Iris pigment epithelial cell (primary cell): ENCODE measurements around the gene ACVR1.
"Not testable (repeated sequence)": the region's sequence is repeated elsewhere in the genome, so short reads cannot be mapped to it uniquely, and the experiment has no call there.

Experiments used
- DNase-seq: peaks from one replicate; pipeline ENCODE4 v3.0.0-alpha.2; 2011; ENCODE audit warnings: low read depth

ACVR1 gene

DNA sequence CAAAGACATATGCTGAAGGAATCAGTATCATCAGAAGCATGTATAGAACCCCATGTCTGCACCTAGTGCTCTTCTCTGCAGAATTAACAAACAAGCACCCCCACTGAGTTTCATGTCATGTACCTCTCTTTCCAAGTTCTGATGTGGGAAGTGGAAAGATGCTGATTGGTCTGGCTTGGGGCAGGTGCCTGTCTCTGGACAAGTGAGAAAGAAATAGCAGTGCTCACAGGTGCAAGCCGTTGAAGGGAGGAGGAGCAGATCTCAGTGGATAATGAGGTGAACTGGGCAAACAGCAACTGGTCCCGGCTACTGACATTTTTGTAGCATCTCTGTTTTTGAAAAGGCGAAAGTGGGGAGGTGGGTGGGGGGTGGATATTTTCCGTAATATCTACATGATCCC is 17.5 kb upstream of the ACVR1 start:
- DNase-seq = no peak

DNA sequence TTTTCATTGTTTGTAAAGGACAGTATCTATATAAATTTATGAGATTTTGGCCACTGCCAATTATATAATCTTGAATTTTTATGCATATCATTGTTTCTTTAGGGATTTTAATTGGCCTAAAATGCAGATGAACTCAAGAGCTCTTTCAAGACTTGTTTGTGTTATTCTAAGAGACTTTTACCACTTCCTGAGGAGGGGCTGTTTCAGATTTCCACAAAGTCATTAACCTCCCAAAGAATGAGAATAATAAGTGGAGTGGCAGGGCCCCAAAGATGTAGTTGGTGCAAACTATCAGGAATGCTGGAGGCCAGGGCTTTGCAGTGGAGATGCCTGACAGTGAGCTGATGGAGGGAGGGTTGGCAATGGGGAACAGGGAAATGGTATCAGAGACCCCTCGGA is 15.5 kb upstream of the ACVR1 start:
- DNase-seq = no peak

DNA sequence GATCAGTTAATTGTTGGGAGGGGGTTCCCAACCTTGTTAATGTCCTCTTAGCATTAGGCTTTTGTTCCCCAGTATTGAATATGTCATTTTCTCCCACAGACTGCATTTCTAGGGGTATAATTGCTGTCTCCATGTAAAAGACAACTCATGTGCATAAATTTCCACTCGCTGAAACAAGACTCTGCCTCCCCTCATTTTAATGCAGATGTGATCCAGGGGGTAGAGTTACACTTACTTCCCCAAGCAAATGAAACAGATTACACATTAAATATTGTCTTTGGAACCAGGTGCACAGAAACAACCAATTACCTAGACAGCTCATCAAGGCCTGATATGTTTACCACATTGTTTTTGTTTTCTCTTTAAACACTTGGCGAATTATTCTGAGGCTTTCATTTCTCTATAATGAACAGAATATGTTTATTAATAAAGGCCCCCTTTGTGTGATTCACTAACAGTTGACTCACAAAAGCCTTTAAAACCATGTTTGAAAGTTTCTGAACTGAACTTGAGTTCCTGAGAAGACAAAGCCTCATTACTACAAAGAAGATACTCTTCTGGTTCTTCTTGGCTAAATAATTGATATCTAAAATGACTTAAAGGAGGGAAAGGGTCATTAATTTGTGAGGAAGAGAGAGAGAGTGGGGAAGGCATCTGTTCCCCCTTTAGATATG is 15.0 kb upstream of the ACVR1 start:
- no peak for DNase-seq

DNA sequence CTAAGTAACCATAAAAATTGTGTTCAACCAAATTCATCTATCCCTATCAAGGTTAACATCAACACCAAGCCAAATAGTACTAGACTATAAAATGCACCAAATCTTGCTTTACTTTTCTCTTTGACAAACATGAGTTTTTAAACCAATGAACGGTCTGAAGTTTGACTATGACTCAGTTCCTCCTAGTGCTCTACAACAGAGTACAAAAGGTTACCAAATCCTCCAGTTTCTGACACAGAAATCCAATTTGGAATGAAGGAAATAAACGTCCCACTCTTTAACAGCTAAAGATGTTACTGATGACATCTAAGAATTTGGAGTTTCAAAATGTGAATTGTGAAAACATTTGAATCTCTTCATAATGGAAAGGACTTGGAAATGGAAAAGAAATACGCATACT is 11.8 kb upstream of the ACVR1 start:
- DNase-seq = peak; percentile 64

DNA sequence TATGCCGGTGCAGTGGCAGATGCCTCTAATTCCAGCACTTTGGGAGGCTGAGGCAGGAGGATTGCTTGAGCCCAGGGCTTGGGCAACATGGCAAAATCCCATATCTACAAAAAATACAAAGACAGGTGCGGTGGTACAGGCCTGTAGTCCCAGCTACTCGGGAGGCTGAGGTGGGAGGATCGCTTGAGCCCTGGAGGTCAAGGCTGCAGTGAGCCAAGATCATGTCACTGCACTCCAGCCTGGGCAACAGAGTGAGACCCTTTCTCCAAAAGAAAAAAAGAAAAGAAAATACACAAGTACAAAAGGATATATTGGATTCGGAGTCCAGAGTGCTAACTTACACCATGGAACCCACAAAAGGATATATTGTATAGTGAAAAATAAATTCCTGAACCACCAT is 8.4 kb upstream of the ACVR1 start:
- DNase-seq = not testable (repeated sequence)

DNA sequence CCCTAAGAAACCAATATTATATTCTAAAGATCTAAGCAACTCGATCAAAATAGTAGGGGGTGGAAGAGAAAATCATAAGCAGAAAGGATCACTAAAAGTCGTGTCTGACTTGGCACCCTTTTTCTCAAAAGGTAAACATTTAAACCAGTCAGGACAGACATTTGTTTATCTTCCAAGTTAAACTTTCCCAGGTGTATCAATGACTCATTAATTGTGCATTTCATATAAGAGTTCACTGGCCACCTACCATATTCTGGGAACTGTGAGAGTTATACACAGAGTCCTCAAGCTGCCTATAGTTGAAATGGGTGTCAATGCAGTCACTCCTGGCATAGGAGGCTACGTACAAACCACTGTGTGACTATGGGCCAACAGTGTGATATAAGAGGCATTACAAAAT is 4.8 kb upstream of the ACVR1 start:
- no peak for DNase-seq

DNA sequence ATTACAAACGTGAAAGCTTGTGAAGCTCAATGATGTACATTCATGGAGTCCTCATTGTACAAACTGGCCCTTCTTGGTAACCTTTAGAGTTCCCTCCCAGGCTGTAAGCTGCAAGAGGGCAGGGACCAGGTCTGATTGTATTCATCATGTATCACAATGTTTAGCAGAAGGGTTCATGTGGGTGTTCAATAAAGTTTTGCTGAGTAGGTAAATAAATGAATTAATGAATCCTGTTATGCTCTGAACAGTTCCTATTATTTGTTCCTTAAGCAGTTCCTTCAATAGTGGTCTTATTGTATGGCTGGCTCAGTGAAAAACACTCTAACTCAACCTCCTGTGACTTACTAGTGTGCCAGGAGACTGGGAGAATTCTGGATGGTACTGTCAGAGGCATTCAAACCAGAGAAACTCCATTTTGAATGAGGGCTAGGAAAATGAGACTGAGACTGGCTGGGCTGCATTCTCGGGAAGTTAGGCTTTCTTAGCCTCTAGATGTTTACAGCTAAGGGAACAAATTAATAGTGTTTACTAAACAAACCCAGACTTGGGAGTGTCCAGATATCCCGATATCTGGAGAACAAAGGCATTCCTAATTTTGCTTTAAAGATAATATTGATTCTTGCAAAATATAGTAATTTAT is 1.8 kb upstream of the ACVR1 start:
- DNase-seq = no peak

DNA sequence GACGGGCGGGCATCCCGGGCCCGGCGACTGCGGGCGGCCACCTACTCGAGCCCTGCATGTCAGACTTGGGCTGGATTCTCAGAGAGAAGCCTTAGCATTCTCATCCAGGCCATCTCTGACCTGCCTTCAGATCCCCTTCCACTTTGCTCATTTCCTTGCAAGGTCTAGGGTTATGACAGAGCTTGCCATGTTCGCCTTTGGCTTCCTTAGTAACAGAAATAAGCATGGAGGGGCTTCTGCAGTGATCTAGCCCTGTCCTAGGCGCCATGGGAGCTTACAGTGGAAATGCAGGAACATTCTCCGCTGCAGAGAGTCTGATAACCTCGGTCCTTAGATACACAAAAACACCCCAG is 632 bp upstream of the ACVR1 start:
- DNase-seq = no peak

DNA sequence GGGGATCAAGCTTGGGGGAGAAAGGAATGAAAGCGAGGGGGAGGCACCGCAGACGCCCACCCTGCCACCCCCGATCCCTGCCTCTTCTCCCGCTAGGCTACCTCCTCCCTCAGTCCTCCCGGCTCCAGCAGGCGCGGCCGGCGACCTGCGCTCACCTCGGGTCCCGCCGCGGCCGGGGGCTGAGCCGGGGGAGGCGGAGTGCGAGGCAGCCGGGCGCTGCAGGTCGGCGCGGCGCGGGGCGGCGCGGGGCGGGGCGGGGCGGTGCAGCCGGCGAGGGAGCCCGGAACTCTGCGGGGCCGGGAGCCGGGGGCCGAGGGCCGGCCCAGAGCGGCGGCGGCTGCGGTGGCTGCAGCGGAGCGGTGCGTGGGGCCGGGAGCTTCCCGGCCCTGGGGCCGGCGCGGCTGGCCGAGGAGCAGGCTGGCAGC is 477 bp downstream of the ACVR1 start:
- peak; percentile 49 for DNase-seq

DNA sequence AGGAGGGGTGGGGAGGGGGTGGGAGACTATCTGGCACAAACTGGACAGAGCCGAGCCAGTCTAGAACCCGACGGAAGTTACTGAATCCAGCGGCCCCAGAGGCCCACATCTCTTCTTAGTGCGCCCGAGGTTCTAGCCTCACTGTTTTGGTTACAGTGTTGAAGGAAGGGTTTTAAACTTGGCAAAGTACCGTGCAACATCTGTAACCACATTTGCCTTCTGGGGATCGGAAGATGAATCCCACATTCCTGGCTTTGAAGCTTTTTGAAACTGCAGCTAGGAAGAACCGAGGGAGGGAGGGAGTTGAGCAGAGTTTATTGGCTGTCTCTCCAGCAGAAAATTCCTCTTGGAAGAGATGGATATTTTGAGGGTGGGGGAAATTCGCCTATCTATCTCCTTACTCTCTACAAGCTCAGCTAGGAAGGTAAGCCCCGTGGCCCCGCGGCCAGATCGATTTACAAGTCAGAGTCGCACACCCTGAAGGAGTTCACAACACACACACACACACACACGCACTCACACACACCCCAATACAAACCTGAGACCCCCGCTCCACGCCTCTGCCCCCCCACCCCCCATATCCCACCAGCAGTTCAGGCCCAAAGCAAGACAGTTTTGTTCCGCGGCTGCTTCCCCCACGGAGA is 1.0 kb downstream of the ACVR1 start:
- DNase-seq = peak; percentile 83

DNA sequence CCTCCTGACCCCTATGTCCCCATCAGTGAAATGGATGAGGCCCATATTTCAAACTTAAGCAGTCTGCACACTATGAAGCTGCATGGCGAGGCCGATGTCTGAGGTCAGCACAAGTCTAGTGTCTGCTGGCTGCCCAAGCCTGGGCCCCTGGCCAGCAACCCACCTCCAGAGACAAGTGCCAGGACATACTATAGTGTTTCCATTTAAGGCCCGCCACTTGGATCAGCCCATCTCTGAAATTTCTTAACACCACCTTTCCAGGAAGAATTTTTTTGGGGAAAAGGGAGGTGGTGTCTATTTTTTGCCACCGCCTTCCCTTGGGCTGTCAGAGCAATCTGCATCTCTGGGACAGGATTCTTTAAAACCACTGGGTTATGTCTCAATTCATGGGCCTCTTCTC is 1.8 kb downstream of the ACVR1 start:
- DNase-seq = no peak

DNA sequence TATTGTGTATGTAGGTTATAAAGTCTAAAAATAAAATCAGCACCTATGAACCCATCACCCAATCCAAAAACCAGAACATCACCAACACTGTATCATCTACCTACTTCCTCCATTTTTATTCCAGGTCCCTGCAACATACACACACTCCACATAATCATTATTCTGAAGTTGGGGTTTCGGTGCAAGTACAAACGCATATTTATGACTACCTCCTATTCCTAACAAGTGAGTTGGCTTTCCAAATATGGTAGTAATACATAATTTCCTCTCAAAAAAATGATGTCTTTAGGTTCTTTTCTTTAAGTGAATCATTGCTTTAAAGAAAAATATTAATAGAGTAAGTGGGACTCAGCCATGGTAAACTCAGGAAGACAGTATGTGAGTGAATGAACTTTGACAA is 3.3 kb downstream of the ACVR1 start:
- no peak for DNase-seq

DNA sequence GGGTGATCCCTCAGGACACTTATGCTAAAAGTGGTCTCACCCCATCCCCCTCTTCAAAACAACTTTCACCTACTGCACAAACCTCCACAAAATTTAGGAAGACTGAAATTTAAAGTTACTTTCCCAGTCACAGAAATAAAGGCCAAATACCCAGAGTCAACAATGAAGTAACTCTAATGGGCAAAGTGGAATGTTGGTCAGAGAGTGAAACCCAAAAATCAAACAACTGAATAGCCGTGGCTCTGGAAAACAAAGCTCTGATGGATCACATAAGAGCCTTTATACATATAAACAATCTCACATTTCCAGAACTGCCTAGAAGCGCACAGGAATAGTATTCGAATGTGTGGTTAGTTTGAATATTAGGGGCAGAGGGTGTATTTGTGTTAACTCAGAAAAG is 4.7 kb downstream of the ACVR1 start:
- no peak for DNase-seq

DNA sequence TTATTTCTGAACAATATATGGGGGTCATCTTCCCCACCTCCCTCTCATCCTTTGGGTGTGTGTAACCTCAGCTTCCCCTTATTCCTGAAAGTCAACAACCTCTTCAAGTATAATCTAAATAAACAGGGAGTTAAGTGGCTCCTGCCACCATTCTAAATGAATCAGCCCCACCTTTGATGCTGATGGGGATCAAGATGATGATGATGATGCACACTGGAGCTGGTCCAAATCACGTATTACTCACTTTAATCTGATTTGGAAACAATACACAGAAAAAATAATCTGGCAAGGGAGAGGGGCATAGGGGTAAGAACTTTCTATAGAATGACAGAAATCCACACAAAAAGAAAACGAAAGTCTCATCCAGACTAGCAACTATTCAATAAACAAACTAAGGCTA is 7.1 kb downstream of the ACVR1 start:
- no peak for DNase-seq

DNA sequence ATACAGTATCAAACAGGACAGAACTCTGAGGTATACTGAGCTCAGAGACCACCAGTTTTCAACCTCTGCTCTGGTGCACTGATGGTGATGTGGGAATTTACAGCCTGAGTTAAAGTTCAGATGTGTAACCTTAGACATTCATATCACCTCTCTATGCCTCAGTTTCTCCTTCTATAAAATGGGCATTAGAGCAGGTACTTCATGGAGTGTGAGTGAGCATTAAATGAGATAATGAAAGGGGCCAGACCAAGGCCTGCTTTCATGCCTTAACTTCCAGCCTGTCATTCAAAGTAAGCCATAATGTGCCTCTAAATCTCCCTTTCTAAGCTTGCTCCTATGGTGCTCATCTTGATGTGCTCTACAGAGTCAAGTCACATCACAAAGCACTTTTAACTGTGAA is 8.4 kb downstream of the ACVR1 start:
- DNase-seq = no peak

DNA sequence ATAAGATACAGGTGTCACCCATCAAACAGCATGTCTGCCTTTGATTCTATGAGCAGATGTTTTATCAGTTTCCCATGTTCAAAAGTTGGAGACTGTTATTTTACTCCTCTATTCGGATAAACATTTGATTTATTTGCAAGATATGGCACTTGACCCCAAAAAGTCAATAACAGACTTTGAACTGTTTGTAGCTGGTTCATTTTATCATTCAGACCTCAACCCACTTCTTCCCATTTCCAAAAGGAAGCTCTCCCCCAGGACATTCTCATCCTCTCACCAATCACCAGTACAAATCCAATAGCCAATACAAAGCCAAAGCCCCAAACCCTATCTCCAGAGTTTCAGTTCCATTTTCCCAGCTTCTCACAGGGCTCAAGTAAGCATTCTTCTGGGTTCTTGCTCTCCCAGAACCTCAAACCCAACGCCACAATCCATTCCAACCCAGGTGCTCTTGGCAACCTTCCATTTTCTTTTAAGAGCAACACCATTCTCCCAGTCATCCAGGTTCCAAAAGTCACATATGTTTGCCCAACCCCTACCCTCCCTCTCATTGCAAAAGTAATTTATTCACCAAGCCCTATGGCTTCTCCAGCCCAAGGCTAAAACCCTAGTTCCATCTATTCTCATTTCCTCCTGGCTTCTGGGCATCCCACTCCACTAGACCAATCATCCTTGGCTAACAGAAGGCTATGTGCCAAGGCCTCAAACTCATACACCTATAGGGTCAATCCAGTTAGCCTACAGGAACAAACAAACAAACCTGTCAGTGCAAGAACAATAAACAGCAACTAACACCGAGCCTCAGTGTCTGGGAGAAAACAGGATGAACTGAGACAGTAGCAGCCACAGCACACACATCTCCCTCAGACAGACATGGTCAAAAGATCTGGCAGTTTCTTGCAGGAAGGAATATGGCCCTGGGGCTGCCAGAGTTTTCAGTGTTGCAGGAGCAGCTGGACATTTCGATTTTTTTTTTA is 9.2 kb downstream of the ACVR1 start:
- no peak for DNase-seq

DNA sequence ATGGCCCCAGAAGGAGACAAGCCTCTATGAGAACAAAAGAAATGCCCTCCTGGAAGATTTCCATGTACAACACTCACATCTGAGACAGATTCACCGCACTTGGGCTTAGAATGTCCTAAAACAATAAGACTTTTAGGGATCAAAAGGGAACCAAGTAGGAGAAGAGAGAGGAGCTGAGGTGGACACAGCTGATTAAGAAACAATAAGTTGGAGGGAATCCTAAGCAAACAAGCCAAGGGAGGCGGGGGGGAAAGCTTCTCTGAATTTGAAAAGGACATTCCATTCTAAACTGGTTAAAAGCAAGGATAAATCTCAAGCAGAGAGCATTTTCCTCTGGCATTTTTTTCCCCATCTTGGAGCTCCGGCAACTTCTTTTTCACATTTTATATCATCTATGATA is 9.9 kb downstream of the ACVR1 start:
- peak; percentile 48 for DNase-seq

DNA sequence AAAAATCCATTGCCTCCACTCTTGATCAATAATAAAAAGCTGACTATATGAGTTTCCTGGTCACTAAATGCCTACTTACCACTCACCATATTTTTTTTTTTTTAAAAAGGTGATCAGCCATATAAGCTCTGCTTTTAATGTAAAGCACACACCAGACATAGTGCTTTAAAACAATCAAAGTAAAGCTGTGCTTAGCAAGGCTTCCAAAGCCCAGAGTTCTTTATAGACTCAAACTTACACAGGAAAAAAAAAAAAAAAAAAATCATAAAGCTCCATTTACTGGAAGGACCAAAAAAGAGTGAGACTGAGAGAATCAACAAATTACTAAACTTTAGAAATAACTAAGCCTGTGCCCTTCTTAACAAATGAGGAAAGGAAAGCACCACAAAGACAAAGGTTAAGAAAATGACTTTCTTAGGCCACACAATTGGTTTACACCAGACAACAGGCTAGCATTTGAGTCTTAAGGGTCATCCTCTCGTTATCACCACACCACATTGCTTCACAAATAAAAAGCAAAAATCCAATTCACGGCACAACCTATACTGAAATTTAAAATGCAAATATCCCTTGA is 11.2 kb downstream of the ACVR1 start:
- DNase-seq = no peak

DNA sequence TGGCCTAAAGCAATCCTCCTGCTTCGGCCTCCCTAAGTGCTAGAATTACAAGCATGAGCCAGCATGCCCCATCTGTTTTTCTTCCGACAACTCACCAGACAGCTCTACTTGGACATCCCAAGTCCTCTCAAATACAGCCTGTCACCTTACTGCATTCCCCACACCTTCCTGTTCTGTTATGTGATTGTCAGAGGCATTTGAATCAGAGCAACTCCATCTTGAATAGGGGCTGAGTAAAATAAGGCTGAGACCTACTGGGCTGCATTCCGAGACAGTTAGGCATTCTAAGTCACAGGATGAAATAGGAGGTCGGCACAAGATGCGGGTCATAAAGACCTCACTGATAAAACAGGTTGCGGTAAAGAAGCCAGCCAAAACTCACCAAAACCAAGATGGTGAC is 17.3 kb downstream of the ACVR1 start:
- no peak for DNase-seq

DNA sequence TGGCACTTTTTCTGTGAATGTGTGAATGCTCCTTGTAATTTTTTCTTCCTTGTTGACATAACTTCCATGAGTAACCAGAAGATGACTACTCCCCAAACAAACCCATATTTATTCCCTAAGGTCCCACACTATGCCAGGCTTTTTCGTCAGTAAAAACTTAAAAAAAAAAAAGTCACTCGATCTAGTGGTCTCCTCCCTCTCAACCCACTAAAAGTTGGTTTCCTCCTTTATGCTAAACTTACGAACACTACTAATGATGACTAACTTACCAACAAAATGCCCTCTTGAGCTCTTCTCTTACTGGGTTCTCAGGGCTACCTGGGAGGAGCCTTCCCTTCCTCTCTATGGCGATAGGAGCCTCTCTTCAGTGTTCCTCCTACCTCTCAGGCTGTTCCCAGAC is 18.2 kb downstream of the ACVR1 start:
- DNase-seq = no peak

DNA sequence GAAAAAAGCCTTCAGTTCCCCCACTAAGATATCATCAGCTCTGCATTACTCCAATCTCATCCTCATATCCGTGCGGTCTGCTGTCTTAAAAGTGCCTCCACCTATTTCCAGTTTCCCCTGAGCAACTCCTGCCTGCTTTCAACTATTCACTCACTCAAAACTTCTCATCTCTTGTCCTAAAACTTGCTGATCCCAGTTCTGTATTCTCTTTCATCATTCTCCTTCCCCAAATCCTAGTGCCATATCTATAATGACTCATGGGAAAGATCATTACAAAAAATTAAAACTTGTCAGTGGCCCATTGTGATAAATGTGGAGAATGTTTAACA is 20.0 kb downstream of the ACVR1 start:
- DNase-seq = no peak

DNA sequence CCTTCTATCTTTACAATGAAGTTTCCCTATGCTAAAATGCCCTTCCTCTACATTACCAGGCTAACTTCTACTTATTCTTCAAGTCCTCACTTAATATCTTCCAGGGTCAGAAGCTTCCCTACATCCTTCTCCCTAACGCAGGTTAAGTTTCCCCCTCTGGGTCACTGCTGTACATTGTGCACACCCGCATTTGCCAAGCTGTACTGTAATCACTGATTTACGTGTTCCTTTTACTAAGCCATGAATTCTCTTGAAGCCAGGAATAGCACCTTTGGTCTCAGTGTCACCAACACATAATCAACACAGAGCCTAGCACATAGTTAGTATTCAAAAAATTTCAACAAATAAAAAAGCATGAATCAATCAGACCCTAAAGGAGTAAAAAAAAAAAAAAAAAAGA is 22.3 kb downstream of the ACVR1 start:
- DNase-seq = no peak
